Measurements from ENCODE around the gene KDM1A. TPM values are rescaled to one million over a fixed set of nuclear protein-coding genes. Genes with fewer than 3 reads are reported as not detected.

Gene KDM1A
- total and polyA plus RNA-seq, 2 donors (not counting 1 experiment from before 2014, with no cell fraction given), result 30.2 to 47.4 TPM

DNA sequence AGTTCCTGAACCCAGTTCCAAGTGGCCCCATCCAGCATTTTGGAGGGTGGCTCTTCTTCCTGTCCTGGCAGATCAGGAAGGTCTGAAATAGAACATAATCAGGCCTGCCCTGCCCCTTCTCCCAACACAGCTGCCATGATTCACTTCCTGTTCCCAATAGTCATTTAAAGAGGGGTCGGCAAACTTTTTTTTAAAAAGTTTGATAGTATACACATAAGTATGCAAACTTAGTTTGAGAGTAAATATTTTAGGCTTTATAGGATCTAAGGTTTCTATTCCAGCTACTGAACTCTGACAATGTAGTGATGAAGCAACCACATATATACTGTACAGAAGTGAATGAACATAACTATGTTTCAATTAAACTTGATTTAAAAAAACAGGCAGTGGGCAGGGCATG, 83.0 kb downstream of the KDM1A start:
- TF ChIP-seq, protein P1, sequence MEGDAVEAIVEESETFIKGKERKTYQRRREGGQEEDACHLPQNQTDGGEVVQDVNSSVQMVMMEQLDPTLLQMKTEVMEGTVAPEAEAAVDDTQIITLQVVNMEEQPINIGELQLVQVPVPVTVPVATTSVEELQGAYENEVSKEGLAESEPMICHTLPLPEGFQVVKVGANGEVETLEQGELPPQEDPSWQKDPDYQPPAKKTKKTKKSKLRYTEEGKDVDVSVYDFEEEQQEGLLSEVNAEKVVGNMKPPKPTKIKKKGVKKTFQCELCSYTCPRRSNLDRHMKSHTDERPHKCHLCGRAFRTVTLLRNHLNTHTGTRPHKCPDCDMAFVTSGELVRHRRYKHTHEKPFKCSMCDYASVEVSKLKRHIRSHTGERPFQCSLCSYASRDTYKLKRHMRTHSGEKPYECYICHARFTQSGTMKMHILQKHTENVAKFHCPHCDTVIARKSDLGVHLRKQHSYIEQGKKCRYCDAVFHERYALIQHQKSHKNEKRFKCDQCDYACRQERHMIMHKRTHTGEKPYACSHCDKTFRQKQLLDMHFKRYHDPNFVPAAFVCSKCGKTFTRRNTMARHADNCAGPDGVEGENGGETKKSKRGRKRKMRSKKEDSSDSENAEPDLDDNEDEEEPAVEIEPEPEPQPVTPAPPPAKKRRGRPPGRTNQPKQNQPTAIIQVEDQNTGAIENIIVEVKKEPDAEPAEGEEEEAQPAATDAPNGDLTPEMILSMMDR (IDR thresholded peaks at IDR 0.05), result no peak
- no peak for TF ChIP-seq EZH2 (IDR thresholded peaks at IDR 0.05; ENCODE audit: borderline replicate concordance, insufficient read depth, low read depth, low read length, poor library complexity, severe bottlenecking)
- no peaks in the 10 kb centered on the region for H3K27me3 ChIP-seq (replicated peaks in 1 of 4; ENCODE audit: control extremely low read depth in 1 of 4, control insufficient read depth in 3 of 4, insufficient read depth in 4 of 4, low read length in 3 of 4)
- no CpG with 5 or more reads among the region's 1 CpG for WGBS (ENCODE audit: insufficient coverage)
- H3K4me2 ChIP-seq (replicated peaks; ENCODE audit: low read depth, low read length, poor library complexity, severe bottlenecking), result no peak overlapping the region
- no peak overlapping the region for H3K9ac ChIP-seq (ENCODE audit: low read length)
- H3K9me3 ChIP-seq (ENCODE audit: control extremely low read depth in 1 of 3, control insufficient read depth in 2 of 3, insufficient read depth in 1 of 3, low read length in 2 of 3), result no peaks in the 10 kb centered on the region
- no peak overlapping the region for H3K27ac ChIP-seq (ENCODE audit: low read length in 2 of 2)
- ChIA-PET CTCF (interaction anchor here (0.6 to 20.1 kb wide), 5 partner anchors 10 to 83 kb away, joined by 4 to 884 read pairs (median 5); no protein-coding TSS in a partner anchor), POLR2A (interaction anchor here (1.4 kb wide), 1 partner anchor 66 kb away, joined by 4 read pairs; no protein-coding TSS in a partner anchor)
- Mint-ChIP-seq H3K27me3 (no peaks in the 10 kb centered on the region), H3K4me1 (peaks cover 15% of the 10 kb centered on the region), H3K4me3 (no peak overlapping the region), H3K27ac (no peak overlapping the region), H3K9me3 (ENCODE audit: insufficient read depth) (no peaks in the 10 kb centered on the region)
- H2AFZ ChIP-seq (ENCODE audit: insufficient read depth, low read depth, low read length, poor library complexity, severe bottlenecking), result no peak overlapping the region
- no peak for ATAC-seq (ENCODE audit: low read depth)
- H3K36me3 ChIP-seq (replicated peaks in 1 of 2; ENCODE audit: control extremely low read depth in 1 of 2, control insufficient read depth in 1 of 2, extremely low read depth in 1 of 2, insufficient read depth in 2 of 2, low read length in 1 of 2), result peaks cover 0 to 5% of the 10 kb centered on the region in 2 experiments
- peaks cover 6% of the 10 kb centered on the region for H4K20me1 ChIP-seq (ENCODE audit: control insufficient read depth, insufficient read depth, low read length, poor library complexity, severe bottlenecking)
- H3K4me3 ChIP-seq (ENCODE audit: control extremely low read depth in 1 of 5, extremely low read depth in 1 of 5, insufficient read depth in 1 of 5, low read depth in 2 of 5, low read length in 4 of 5), result no peak overlapping the region
- H3K4me1 ChIP-seq (ENCODE audit: control insufficient read depth in 2 of 2, insufficient read depth in 2 of 2, low read length in 2 of 2), result peaks cover 11 to 12% of the 10 kb centered on the region in 2 donors
- H3K79me2 ChIP-seq (ENCODE audit: control insufficient read depth, insufficient read depth, low read length), result peaks cover 3% of the 10 kb centered on the region
- DNase-seq, result no peak
- intact Hi-C loops (cut with micrococcal nuclease), result no loop called here

DNA sequence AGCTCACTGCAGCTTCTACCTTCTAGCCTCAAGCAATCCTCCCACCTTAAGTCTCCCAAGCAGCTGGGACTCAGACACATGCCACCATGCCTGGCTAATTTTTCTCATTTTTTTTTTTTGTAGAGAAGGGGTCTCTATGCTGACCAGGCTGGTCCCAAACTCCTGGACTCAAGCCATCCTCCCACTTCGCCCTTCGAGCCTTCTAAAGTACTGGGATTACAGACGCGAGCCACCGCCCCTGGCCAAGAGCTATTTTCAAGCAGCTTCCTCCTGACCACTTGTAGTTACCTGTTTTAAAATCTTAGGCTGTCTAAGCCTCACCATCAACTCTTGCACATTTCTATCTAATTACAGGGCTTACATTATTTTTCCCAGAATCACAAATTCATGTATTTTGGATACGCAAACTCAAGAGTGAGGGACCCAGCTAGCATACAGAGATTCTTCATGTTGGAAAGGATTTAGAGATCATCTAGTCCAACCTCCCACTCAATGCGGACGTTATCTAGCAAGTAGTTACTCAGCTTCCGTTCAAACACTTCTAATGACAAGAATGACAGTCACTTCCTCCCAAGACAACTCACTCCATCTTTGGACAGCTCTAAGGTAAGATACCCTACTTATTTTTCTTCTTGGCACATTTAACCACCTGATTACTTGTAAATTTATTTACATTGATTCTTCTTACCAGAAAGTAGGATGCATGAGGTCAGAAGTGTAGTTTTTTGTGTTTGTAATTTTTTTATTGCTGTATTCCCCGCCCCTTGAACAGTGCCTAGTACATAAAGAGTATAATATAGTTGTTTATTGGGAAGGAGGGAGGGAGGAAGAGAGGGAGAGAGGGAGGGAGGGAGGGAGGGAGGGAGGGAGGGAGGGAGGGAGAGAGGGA, 84.0 kb downstream of the KDM1A start:
- H2AFZ ChIP-seq (ENCODE audit: insufficient read depth, low read depth, low read length, poor library complexity, severe bottlenecking), result peak overlapping the region; percentile 23
- Mint-ChIP-seq H3K27ac (no peak overlapping the region), H3K9me3 (ENCODE audit: insufficient read depth) (no peaks in the 10 kb centered on the region), H3K4me3 (no peak overlapping the region), H3K27me3 (no peaks in the 10 kb centered on the region), H3K4me1 (peaks cover 15% of the 10 kb centered on the region)
- peaks cover 11 to 12% of the 10 kb centered on the region in 2 donors for H3K4me1 ChIP-seq (ENCODE audit: control insufficient read depth in 2 of 2, insufficient read depth in 2 of 2, low read length in 2 of 2)
- H3K4me2 ChIP-seq (replicated peaks; ENCODE audit: low read depth, low read length, poor library complexity, severe bottlenecking), result peak overlapping the region; percentile 24
- H3K4me3 ChIP-seq (ENCODE audit: control extremely low read depth in 1 of 5, extremely low read depth in 1 of 5, insufficient read depth in 1 of 5, low read depth in 2 of 5, low read length in 4 of 5), result no peak overlapping the region
- no peaks in the 10 kb centered on the region for H3K9me3 ChIP-seq (ENCODE audit: control extremely low read depth in 1 of 3, control insufficient read depth in 2 of 3, insufficient read depth in 1 of 3, low read length in 2 of 3)
- no peaks in the 10 kb centered on the region for H3K27me3 ChIP-seq (replicated peaks in 1 of 4; ENCODE audit: control extremely low read depth in 1 of 4, control insufficient read depth in 3 of 4, insufficient read depth in 4 of 4, low read length in 3 of 4)
- CTCF ChIA-PET, result interaction anchor here (0.6 to 20.1 kb wide), 4 partner anchors 24 to 84 kb away, joined by 4 to 884 read pairs (median 5); no protein-coding TSS in a partner anchor
- H3K27ac ChIP-seq (ENCODE audit: low read length in 2 of 2), result peak overlapping the region in 1 of 2 donors; percentile 9
- intact Hi-C loops (cut with micrococcal nuclease), result no loop called here
- 70% methylated on average over 7 of the region's 10 CpGs for WGBS (ENCODE audit: insufficient coverage)
- DNase-seq (no peak), ATAC-seq (ENCODE audit: low read depth) (no peak)
- no peak overlapping the region for H3K9ac ChIP-seq (ENCODE audit: low read length)
- H3K79me2 ChIP-seq (ENCODE audit: control insufficient read depth, insufficient read depth, low read length), result no peaks in the 10 kb centered on the region
- peaks cover 3 to 8% of the 10 kb centered on the region in 2 experiments for H3K36me3 ChIP-seq (replicated peaks in 1 of 2; ENCODE audit: control extremely low read depth in 1 of 2, control insufficient read depth in 1 of 2, extremely low read depth in 1 of 2, insufficient read depth in 2 of 2, low read length in 1 of 2)
- POLR2A ChIA-PET, result interaction anchor here (1.4 kb wide), 1 partner anchor 65 kb away, joined by 4 read pairs; no protein-coding TSS in a partner anchor
- peaks cover 3% of the 10 kb centered on the region for H4K20me1 ChIP-seq (ENCODE audit: control insufficient read depth, insufficient read depth, low read length, poor library complexity, severe bottlenecking)
- TF ChIP-seq, protein P1 (IDR thresholded peaks at IDR 0.05), result no peak
- no peak for TF ChIP-seq EZH2 (IDR thresholded peaks at IDR 0.05; ENCODE audit: borderline replicate concordance, insufficient read depth, low read depth, low read length, poor library complexity, severe bottlenecking)
